Islet precursor cell (in vitro differentiated cells): Measurements from ENCODE around the gene LITAFD.
"Not testable (repeated sequence)": the region's sequence is repeated elsewhere in the genome, so short reads cannot be mapped to it uniquely, and the experiment has no call there.

Experiments
- DNase-seq: peaks from one replicate; pipeline ENCODE4 v3.0.0-alpha.2; 2018

The LITAFD gene

GRCh38 chr16:8882041-8882617 lies at the start of gene LITAFD:
TSS of gene LITAFD (plus strand) at chr16:8882351. CDS start at chr16:8884356, 2,005 bp downstream.
- DNase-seq = no peak

GRCh38 chr16:8832717-8833105 lies 49.4 kb upstream of the LITAFD start:
- no peak for DNase-seq

- not testable (repeated sequence) for DNase-seq
Measured at GRCh38 chr16:8836797-8837196, 45.4 kb upstream of the LITAFD start.

- not testable (repeated sequence) for DNase-seq
Measured at GRCh38 chr16:8837594-8837993, 44.6 kb upstream of the LITAFD start.

GRCh38 chr16:8842016-8842415 lies 40.1 kb upstream of the LITAFD start:
- not testable (repeated sequence) for DNase-seq

GRCh38 chr16:8843296-8843695 lies 38.9 kb upstream of the LITAFD start:
- not testable (repeated sequence) for DNase-seq

- DNase-seq = no peak
Measured at GRCh38 chr16:8845699-8846298, 36.4 kb upstream of the LITAFD start.

- no peak for DNase-seq
Measured at GRCh38 chr16:8846401-8846932, 35.7 kb upstream of the LITAFD start.

GRCh38 chr16:8847145-8847544 lies 35.0 kb upstream of the LITAFD start:
- no peak for DNase-seq

- DNase-seq = no peak
Measured at GRCh38 chr16:8847623-8848022, 34.5 kb upstream of the LITAFD start.

- DNase-seq = no peak
Measured at GRCh38 chr16:8848231-8848938, 33.8 kb upstream of the LITAFD start.

GRCh38 chr16:8848939-8849391 lies 33.2 kb upstream of the LITAFD start:
- DNase-seq = no peak

- peak; percentile 50 for DNase-seq
Measured at GRCh38 chr16:8849411-8850011, 32.6 kb upstream of the LITAFD start.

- DNase-seq = peak; percentile 56
Measured at GRCh38 chr16:8850279-8850885, 31.8 kb upstream of the LITAFD start.

GRCh38 chr16:8851761-8852403 lies 30.3 kb upstream of the LITAFD start:
- DNase-seq = no peak

- DNase-seq = no peak
Measured at GRCh38 chr16:8852534-8852933, 29.6 kb upstream of the LITAFD start.

- no peak for DNase-seq
Measured at GRCh38 chr16:8853150-8853549, 29.0 kb upstream of the LITAFD start.

GRCh38 chr16:8853611-8854010 lies 28.5 kb upstream of the LITAFD start:
- DNase-seq = no peak

- DNase-seq = no peak
Measured at GRCh38 chr16:8854298-8854948, 27.7 kb upstream of the LITAFD start.

- DNase-seq = no peak
Measured at GRCh38 chr16:8855051-8855786, 26.9 kb upstream of the LITAFD start.

GRCh38 chr16:8855972-8856371 lies 26.2 kb upstream of the LITAFD start:
- no peak for DNase-seq
